OCI-LY1 (cell line): ENCODE data around the gene NXN.
"Not testable (repeated sequence)": the region's sequence is repeated elsewhere in the genome, so short reads cannot be mapped to it uniquely, and the experiment has no call there.

ENCODE experiments used
- H2AFZ ChIP-seq: fragments of 200-600 bp; sonication (generic), shearing (Covaris generic); 2 replicates; pipeline ENCODE4 v1.6.0; 2014; ENCODE audit warnings: antibody characterized with exemption, mild to moderate bottlenecking, low read length
- H3F3A ChIP-seq: fragments of 200-600 bp; sonication (generic), shearing (Covaris generic); 2 replicates; pipeline ENCODE4 v1.6.0; 2014; ENCODE audit warnings: mild to moderate bottlenecking, antibody characterized with exemption, low read length, moderate library complexity; ENCODE audit not compliant: insufficient read depth
- H3K27ac ChIP-seq: fragments of 200-600 bp; sonication (generic); 2 replicates; pipeline ENCODE4 v1.5.1; 2014; ENCODE audit warnings: low read length, mixed run types, mild to moderate bottlenecking, low read depth; ENCODE audit not compliant: poor library complexity, severe bottlenecking
- H3K27me3 ChIP-seq: fragments of 200-600 bp; sonication (generic); 2 replicates; pipeline ENCODE4 v1.6.0; 2014; ENCODE audit warnings: antibody characterized with exemption, mild to moderate bottlenecking, low read length, moderate library complexity; ENCODE audit not compliant: insufficient read depth
- H3K36me3 ChIP-seq: fragments of 200-600 bp; sonication (generic); 2 replicates; pipeline ENCODE4 v1.6.1; 2014; ENCODE audit warnings: mild to moderate bottlenecking, antibody characterized with exemption, low read length, moderate library complexity, mixed read lengths; ENCODE audit not compliant: insufficient read depth
- H3K4me1 ChIP-seq: fragments of 200-600 bp; sonication (generic); 2 replicates; pipeline ENCODE4 v1.5.1; 2014; ENCODE audit warnings: mild to moderate bottlenecking, low read length, moderate library complexity; ENCODE audit not compliant: insufficient read depth, severe bottlenecking
- H3K4me2 ChIP-seq: fragments of 200-600 bp; sonication (generic), shearing (Covaris generic); 2 replicates; pipeline ENCODE4 v1.6.1; 2014; ENCODE audit warnings: low read length
- H3K4me3 ChIP-seq: fragments of 200-600 bp; sonication (generic); 2 replicates; pipeline ENCODE4 v1.5.1; 2014; ENCODE audit warnings: low read length, low read depth, mild to moderate bottlenecking, mixed read lengths; ENCODE audit not compliant: poor library complexity, severe bottlenecking
- H3K79me2 ChIP-seq: fragments of 200-600 bp; shearing (Covaris generic); 2 replicates; pipeline ENCODE4 v1.6.1; 2016; ENCODE audit warnings: mixed run types, low read length, mixed read lengths; ENCODE audit not compliant: insufficient read depth
- H3K9ac ChIP-seq: fragments of 200-600 bp; sonication (generic), shearing (Covaris generic); 2 replicates; pipeline ENCODE4 v1.6.1; 2014; ENCODE audit warnings: mild to moderate bottlenecking, low read length, mixed read lengths
- H3K9me2 ChIP-seq: fragments of 200-600 bp; sonication (generic), shearing (Covaris generic); 2 replicates; pipeline ENCODE4 v1.6.1; 2014; ENCODE audit warnings: low read depth, mild to moderate bottlenecking, low read length, mixed read lengths
- H3K9me3 ChIP-seq: fragments of 200-600 bp; shearing (Covaris generic); 2 replicates; pipeline ENCODE4 v1.6.1; 2014; ENCODE audit warnings: low read length, mixed read lengths
- H4K20me1 ChIP-seq: fragments of 200-600 bp; sonication (generic), shearing (Covaris generic); 2 replicates; pipeline ENCODE4 v1.6.0; 2016; ENCODE audit warnings: mild to moderate bottlenecking, low read length; ENCODE audit not compliant: insufficient read depth
- CTCF ChIP-seq: fragments of 200-600 bp; sonication (generic), shearing (Covaris generic); IDR thresholded peaks from 2 replicates; pipeline ENCODE4 v1.5.1; 2017; ENCODE audit warnings: mild to moderate bottlenecking, antibody characterized with exemption, low read length, moderate library complexity, mixed read lengths
- EZH2 ChIP-seq: fragments of 200-600 bp; sonication (generic), shearing (Covaris generic); IDR thresholded peaks from 2 replicates; pipeline ENCODE4 v1.8.0; 2017; ENCODE audit warnings: borderline replicate concordance, mixed run types, mild to moderate bottlenecking, antibody characterized with exemption, low read length, moderate library complexity, mixed read lengths

Gene NXN

GRCh38 chr17:877630-878029, 101.9 kb downstream of the NXN start:
- no peaks in the 10 kb centered on the region for H3K9me3 ChIP-seq
- H3K4me3 ChIP-seq, result no peak overlapping the region
- H3K27me3 ChIP-seq, result no peaks in the 10 kb centered on the region; the same call in 1 of the 2 replicates
- H3K36me3 ChIP-seq, result no peaks in the 10 kb centered on the region; the same call in 1 of the 2 replicates
- H4K20me1 ChIP-seq, result no peaks in the 10 kb centered on the region
- no peak overlapping the region for H3K4me2 ChIP-seq
- no peaks in the 10 kb centered on the region for H3F3A ChIP-seq
- H3K27ac ChIP-seq, result no peak overlapping the region
- H3K4me1 ChIP-seq, result no peaks in the 10 kb centered on the region
- TF ChIP-seq EZH2 (no peak), CTCF (no peak)
- H3K79me2 ChIP-seq, result no peaks in the 10 kb centered on the region
- no peaks in the 10 kb centered on the region for H3K9me2 ChIP-seq
- no peak overlapping the region for H3K9ac ChIP-seq
- no peak overlapping the region for H2AFZ ChIP-seq

- H3K4me2 ChIP-seq, result no peak overlapping the region
- no peaks in the 10 kb centered on the region; the same call in 1 of the 2 replicates for H3K36me3 ChIP-seq
- no peaks in the 10 kb centered on the region for H3K79me2 ChIP-seq
- no peaks in the 10 kb centered on the region; the same call in 1 of the 2 replicates for H3K27me3 ChIP-seq
- H4K20me1 ChIP-seq, result no peaks in the 10 kb centered on the region
- no peak overlapping the region for H3K27ac ChIP-seq
- no peak overlapping the region for H3K4me3 ChIP-seq
- H3F3A ChIP-seq, result no peaks in the 10 kb centered on the region
- H3K4me1 ChIP-seq, result no peaks in the 10 kb centered on the region
- H3K9me3 ChIP-seq, result no peaks in the 10 kb centered on the region
- no peak overlapping the region for H3K9ac ChIP-seq
- H3K9me2 ChIP-seq, result no peaks in the 10 kb centered on the region
- H2AFZ ChIP-seq, result no peak overlapping the region
- no peak for TF ChIP-seq EZH2
- no peak for TF ChIP-seq CTCF
Measured at GRCh38 chr17:876272-876671, 103.3 kb downstream of the NXN start.

GRCh38 chr17:874590-874989, 105.0 kb downstream of the NXN start:
- H2AFZ ChIP-seq, H3K79me2 ChIP-seq, H3K4me1 ChIP-seq, H4K20me1 ChIP-seq, H3K27ac ChIP-seq, H3F3A ChIP-seq, H3K9ac ChIP-seq, H3K4me2 ChIP-seq, H3K9me3 ChIP-seq, H3K4me3 ChIP-seq, H3K9me2 ChIP-seq, H3K36me3 ChIP-seq, H3K27me3 ChIP-seq: not testable (repeated sequence)

GRCh38 chr17:872855-873254, 106.7 kb downstream of the NXN start:
- Histone ChIP-seq H3K9me3 (no peaks in the 10 kb centered on the region), H3K36me3 (no peaks in the 10 kb centered on the region; the same call in 1 of the 2 replicates), H3K4me3 (no peak overlapping the region), H3K79me2 (no peaks in the 10 kb centered on the region), H3K9me2 (no peaks in the 10 kb centered on the region), H3K27ac (no peak overlapping the region), H2AFZ (no peak overlapping the region), H3F3A (no peaks in the 10 kb centered on the region), H4K20me1 (no peaks in the 10 kb centered on the region), H3K27me3 (no peaks in the 10 kb centered on the region), H3K9ac (no peak overlapping the region), H3K4me2 (no peak overlapping the region), H3K4me1 (no peaks in the 10 kb centered on the region)
- TF ChIP-seq EZH2 (no peak), CTCF (no peak)
